Measurements from ENCODE around the gene PSMB3. TPM values are rescaled to one million over a fixed set of nuclear protein-coding genes. Genes with fewer than 3 reads are reported as not detected.

The PSMB3 gene
- total RNA-seq, 3 donors from 2014 or later (not counting 1 experiment from before 2014, with no cell fraction given) = 102 to 129 (median 118) TPM

DNA sequence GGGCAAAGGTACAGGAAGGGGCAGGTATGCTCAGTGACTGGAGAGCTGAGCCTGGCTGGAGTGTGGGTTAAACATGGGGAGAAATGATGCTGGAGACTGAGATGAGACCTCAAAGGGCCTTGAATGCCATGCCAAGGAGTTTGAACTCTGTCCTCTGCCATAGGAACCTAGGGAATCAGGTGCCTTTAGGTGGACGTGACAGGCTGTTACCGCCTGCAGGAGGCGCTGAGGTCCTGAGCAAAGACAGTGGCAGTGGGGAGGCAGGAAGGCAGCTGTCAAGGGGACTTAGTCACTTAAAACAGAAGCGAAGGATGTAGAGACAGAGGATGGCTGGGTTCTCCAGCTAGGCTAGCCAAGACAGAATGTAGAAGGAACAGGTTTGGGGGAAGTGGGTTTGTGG is 9.1 kb downstream of the PSMB3 start:
- H3K9me3 Mint-ChIP-seq = no peaks in the 10 kb centered on the region
- TF ChIP-seq, protein P1, sequence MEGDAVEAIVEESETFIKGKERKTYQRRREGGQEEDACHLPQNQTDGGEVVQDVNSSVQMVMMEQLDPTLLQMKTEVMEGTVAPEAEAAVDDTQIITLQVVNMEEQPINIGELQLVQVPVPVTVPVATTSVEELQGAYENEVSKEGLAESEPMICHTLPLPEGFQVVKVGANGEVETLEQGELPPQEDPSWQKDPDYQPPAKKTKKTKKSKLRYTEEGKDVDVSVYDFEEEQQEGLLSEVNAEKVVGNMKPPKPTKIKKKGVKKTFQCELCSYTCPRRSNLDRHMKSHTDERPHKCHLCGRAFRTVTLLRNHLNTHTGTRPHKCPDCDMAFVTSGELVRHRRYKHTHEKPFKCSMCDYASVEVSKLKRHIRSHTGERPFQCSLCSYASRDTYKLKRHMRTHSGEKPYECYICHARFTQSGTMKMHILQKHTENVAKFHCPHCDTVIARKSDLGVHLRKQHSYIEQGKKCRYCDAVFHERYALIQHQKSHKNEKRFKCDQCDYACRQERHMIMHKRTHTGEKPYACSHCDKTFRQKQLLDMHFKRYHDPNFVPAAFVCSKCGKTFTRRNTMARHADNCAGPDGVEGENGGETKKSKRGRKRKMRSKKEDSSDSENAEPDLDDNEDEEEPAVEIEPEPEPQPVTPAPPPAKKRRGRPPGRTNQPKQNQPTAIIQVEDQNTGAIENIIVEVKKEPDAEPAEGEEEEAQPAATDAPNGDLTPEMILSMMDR (IDR thresholded peaks at IDR 0.05) = no peak
- no peaks in the 10 kb centered on the region for H3K27me3 Mint-ChIP-seq (ENCODE audit: low read depth in 2 of 2)
- peaks cover 6 to 10% of the 10 kb centered on the region in 2 donors for H3K4me1 Mint-ChIP-seq
- Histone ChIP-seq H3K27ac (ENCODE audit: low read length) (no peak overlapping the region), H3K9me3 (ENCODE audit: control insufficient read depth, insufficient read depth, low read length) (no peaks in the 10 kb centered on the region), H3K36me3 (ENCODE audit: control insufficient read depth, insufficient read depth, low read length) (peaks cover 68% of the 10 kb centered on the region), H3K27me3 (ENCODE audit: control insufficient read depth, insufficient read depth, low read length) (no peaks in the 10 kb centered on the region), H3K4me1 (ENCODE audit: control insufficient read depth, insufficient read depth, low read length) (no peaks in the 10 kb centered on the region), H3K4me3 (ENCODE audit: low read length) (no peak overlapping the region)
- DNase-seq (peak in 1 of 2 donors; percentile 54), ATAC-seq (peak in 1 of 3 donors; percentile 42)
- H3K4me3 Mint-ChIP-seq = no peak overlapping the region
- intact Hi-C loops (cut with micrococcal nuclease) = no loop called here
- H3K27ac Mint-ChIP-seq = peak overlapping the region; percentile 4 to 55
- WGBS (ENCODE audit: insufficient coverage) = 90% methylated on average over 4 of the region's 4 CpGs
- H3K36me3 Mint-ChIP-seq = peaks cover 8% of the 10 kb centered on the region

GRCh38 chr17:38762231-38762630 is 9.7 kb downstream of the PSMB3 start:
- Histone ChIP-seq H3K27ac (ENCODE audit: low read length) (no peak overlapping the region), H3K4me3 (ENCODE audit: low read length) (no peak overlapping the region), H3K36me3 (ENCODE audit: control insufficient read depth, insufficient read depth, low read length) (peaks cover 74% of the 10 kb centered on the region), H3K4me1 (ENCODE audit: control insufficient read depth, insufficient read depth, low read length) (no peaks in the 10 kb centered on the region), H3K9me3 (ENCODE audit: control insufficient read depth, insufficient read depth, low read length) (no peaks in the 10 kb centered on the region), H3K27me3 (ENCODE audit: control insufficient read depth, insufficient read depth, low read length) (no peaks in the 10 kb centered on the region)
- no peaks in the 10 kb centered on the region for H3K9me3 Mint-ChIP-seq
- whole genome bisulfite sequencing (ENCODE audit: insufficient coverage) = 98% methylated on average over 3 of the region's 3 CpGs
- H3K4me1 Mint-ChIP-seq = peaks cover 6 to 10% of the 10 kb centered on the region in 2 donors
- TF ChIP-seq, protein P1 (IDR thresholded peaks at IDR 0.05) = no peak
- ATAC-seq = no peak
- intact Hi-C loops (cut with micrococcal nuclease) = no loop called here
- H3K4me3 Mint-ChIP-seq = no peak overlapping the region
- peaks cover 8% of the 10 kb centered on the region for H3K36me3 Mint-ChIP-seq
- DNase-seq = no peak
- no peaks in the 10 kb centered on the region for H3K27me3 Mint-ChIP-seq (ENCODE audit: low read depth in 2 of 2)
- peak overlapping the region; percentile 4 to 55 for H3K27ac Mint-ChIP-seq

DNA sequence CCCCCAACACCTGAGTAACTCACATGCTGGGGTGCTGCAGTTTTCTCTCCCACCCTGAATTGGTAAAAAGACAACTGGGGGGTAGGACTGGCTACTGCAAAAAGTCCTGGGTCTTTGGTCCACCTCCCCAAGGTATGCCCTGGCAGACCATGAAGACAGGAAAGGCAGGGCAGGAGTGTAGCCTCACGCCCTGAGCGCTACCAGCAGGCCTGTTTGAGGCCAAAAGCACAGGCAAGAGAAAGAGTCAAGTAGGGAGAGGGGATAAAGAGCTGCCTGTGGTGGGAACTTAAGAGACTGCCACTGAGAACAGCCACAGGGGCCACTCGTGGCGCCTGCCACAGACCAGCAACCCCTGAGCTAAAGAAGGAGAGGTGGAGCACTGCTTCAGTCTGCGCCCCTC is 13.8 kb downstream of the PSMB3 start:
- Mint-ChIP-seq H3K27ac (peak overlapping the region; percentile 5 to 40), H3K36me3 (peaks cover 19% of the 10 kb centered on the region)
- no peak for DNase-seq

More for the DNA sequence above, 13.8 kb downstream of the PSMB3 start:
- Mint-ChIP-seq H3K9me3 (no peaks in the 10 kb centered on the region), H3K4me3 (no peak overlapping the region), H3K4me1 (peaks cover 4 to 8% of the 10 kb centered on the region in 2 donors), H3K27me3 (ENCODE audit: low read depth in 2 of 2) (no peaks in the 10 kb centered on the region)
- no peak for ATAC-seq
- H3K27me3 ChIP-seq (ENCODE audit: control insufficient read depth, insufficient read depth, low read length) = no peaks in the 10 kb centered on the region
- no peaks in the 10 kb centered on the region for H3K9me3 ChIP-seq (ENCODE audit: control insufficient read depth, insufficient read depth, low read length)
- peaks cover 71% of the 10 kb centered on the region for H3K36me3 ChIP-seq (ENCODE audit: control insufficient read depth, insufficient read depth, low read length)
- intact Hi-C loops (cut with micrococcal nuclease) = no loop called here
- no peak overlapping the region for H3K4me3 ChIP-seq (ENCODE audit: low read length)
- TF ChIP-seq, protein P1 (IDR thresholded peaks at IDR 0.05) = no peak
- H3K27ac ChIP-seq (ENCODE audit: low read length) = no peak overlapping the region
- no peaks in the 10 kb centered on the region for H3K4me1 ChIP-seq (ENCODE audit: control insufficient read depth, insufficient read depth, low read length)
- 94% methylated on average over 5 of the region's 5 CpGs for WGBS (ENCODE audit: insufficient coverage)

All from natural killer cell (primary cell).